Measurements from ENCODE around the gene CFAP100. TPM values are rescaled to one million over a fixed set of nuclear protein-coding genes. Genes with fewer than 3 reads are reported as not detected.

CFAP100 gene
- total and polyA plus RNA-seq, 9 of the 15 experiments (the other 6 are each of a cell fraction or from before 2014, with no cell fraction given): not detected

DNA sequence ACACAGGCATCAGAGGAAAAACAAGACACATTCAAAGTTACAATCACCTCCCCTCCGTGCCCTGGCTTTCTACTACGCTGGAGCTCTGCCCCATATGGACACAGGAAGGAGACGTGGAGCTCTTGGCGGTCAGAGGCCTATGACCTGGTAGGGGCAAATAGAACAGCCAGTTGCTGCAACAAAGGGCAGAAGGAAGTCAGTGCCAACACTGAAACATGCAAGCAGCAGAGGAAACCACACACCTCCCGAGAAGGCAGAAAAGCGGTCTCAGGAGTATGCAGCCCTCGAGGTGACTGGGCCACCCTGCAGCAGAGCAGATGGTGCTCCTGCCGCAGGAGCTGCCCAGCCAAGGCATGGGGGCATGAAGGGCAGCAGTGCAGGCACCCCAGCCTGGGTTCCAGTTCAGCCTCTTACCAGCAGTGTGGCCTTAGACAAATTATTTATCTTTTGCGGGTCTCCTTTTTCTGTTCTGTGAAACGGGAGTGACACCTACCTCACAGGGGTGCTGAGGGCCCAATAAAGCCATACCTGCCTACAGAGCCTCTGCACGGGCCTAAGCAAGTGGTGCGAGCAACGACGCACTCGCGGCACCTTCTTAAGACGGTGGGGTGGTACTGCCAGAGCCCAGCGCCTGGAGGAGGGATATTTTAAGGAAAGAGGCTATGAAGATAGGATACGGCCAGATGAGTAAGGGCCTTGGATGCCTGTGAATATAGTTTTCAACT, 72.3 kb downstream of the CFAP100 start (continued):
- TF ChIP-seq MTA2 (IDR thresholded peaks at IDR 0.05; ENCODE audit: low read depth): no peak

DNA sequence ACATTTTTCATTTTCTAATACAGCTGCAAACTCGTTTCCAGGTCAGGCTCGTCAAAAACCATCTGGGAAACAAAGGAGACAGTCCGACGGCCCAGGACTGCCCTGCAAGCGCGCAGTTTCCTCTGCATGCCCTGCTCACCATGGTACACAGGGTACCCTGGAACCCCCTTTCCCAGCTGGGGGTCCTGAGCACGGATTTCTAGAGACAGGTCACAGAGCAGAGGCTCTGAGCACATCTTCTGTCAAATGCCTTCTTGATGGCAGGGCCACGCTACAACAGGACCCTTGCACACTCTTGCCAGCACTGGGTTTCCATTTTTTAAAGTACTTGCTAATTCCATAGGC, 72.9 kb downstream of the CFAP100 start:
- peaks cover 3 to 6% of the 10 kb centered on the region in 2 experiments; a peak in 3 of 5 replicates for H3K4me1 ChIP-seq (replicated peaks in 1 of 2; ENCODE audit: control insufficient read depth in 2 of 2, insufficient read depth in 2 of 2, low read length in 2 of 2)
- no peak overlapping the region for H3K9ac ChIP-seq (ENCODE audit: insufficient read depth in 1 of 2, low read depth in 2 of 2, low read length in 2 of 2)
- no TSS peak for BruUV-seq (replicated peaks)
- no peak overlapping the region for H2AFZ ChIP-seq (ENCODE audit: low read depth, low read length)
- TF ChIP-seq MIER1 (IDR thresholded peaks at IDR 0.05; ENCODE audit: low read depth) (no peak), TCFL5 (CRISPR knock-in tag; conservative IDR thresholded peaks at IDR 0.05) (no peak), HSF4 (CRISPR knock-in tag; IDR thresholded peaks at IDR 0.05; ENCODE audit: borderline replicate concordance) (no peak), GTF2A2 (tag; IDR thresholded peaks at IDR 0.05) (no peak), HDAC1 (IDR thresholded peaks at IDR 0.05) (no peak), HMGN3 (IDR thresholded peaks at IDR 0.05; ENCODE audit: borderline replicate concordance, extremely low read depth, insufficient read length, low read depth, low read length) (no peak), MBD2 (IDR thresholded peaks at IDR 0.05; ENCODE audit: borderline replicate concordance, low read depth) (no peak), ZNF561 (CRISPR knock-in tag; conservative IDR thresholded peaks at IDR 0.05) (no peak), PCBP1 (IDR thresholded peaks at IDR 0.05; ENCODE audit: low read depth, low read length, poor library complexity, severe bottlenecking) (no peak), ZKSCAN8 (CRISPR knock-in tag; IDR thresholded peaks at IDR 0.05) (no peak), GABPB2 (CRISPR knock-in tag; conservative IDR thresholded peaks at IDR 0.05) (no peak)
- TF ChIP-seq, protein P1, sequence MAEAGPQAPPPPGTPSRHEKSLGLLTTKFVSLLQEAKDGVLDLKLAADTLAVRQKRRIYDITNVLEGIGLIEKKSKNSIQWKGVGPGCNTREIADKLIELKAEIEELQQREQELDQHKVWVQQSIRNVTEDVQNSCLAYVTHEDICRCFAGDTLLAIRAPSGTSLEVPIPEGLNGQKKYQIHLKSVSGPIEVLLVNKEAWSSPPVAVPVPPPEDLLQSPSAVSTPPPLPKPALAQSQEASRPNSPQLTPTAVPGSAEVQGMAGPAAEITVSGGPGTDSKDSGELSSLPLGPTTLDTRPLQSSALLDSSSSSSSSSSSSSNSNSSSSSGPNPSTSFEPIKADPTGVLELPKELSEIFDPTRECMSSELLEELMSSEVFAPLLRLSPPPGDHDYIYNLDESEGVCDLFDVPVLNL (CRISPR knock-in tag; IDR thresholded peaks at IDR 0.05; ENCODE audit: low read depth): no peak
- TF ChIP-seq, protein P2, sequence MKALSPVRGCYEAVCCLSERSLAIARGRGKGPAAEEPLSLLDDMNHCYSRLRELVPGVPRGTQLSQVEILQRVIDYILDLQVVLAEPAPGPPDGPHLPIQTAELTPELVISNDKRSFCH (CRISPR knock-in tag; IDR thresholded peaks at IDR 0.05): no peak
- TF ChIP-seq, protein P2 (tag; IDR thresholded peaks at IDR 0.05): no peak
- TF ChIP-seq, protein P3, sequence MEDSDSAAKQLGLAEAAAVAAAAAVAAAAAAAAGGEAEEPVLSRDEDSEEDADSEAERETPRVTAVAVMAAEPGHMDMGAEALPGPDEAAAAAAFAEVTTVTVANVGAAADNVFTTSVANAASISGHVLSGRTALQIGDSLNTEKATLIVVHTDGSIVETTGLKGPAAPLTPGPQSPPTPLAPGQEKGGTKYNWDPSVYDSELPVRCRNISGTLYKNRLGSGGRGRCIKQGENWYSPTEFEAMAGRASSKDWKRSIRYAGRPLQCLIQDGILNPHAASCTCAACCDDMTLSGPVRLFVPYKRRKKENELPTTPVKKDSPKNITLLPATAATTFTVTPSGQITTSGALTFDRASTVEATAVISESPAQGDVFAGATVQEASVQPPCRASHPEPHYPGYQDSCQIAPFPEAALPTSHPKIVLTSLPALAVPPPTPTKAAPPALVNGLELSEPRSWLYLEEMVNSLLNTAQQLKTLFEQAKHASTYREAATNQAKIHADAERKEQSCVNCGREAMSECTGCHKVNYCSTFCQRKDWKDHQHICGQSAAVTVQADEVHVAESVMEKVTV (CRISPR knock-in tag; IDR thresholded peaks at IDR 0.05): no peak
- ChIA-PET CTCF (ENCODE audit: low intra/inter-chr PET ratio) (no interaction called here), POLR2A (interaction anchor here (0.6 to 1.2 kb wide), 2 partner anchors 12 to 45 kb away, joined by 3 to 4 read pairs; no protein-coding TSS in a partner anchor)
- in situ Hi-C loops (cut with MboI) (no loop called here), intact Hi-C loops (cut with micrococcal nuclease) (no loop called here)
- H3K4me2 ChIP-seq (ENCODE audit: insufficient read depth, low read length): no peak overlapping the region
- FAIRE-seq: no peak
- peaks cover 86% of the 10 kb centered on the region for H3K36me3 ChIP-seq (ENCODE audit: control insufficient read depth, insufficient read depth, low read length)
- H3K27ac ChIP-seq (ENCODE audit: extremely low read depth, low read depth, low read length): no peak overlapping the region
- peaks cover 23% of the 10 kb centered on the region for H3K79me2 ChIP-seq (ENCODE audit: control insufficient read depth, insufficient read depth, low read length)
- H3K4me3 ChIP-seq: no peak overlapping the region
- ATAC-seq: no peak
- no peak for DNase-seq (ENCODE audit: extremely low read depth in 1 of 4, low spot score in 3 of 4)
- no peaks in the 10 kb centered on the region for H3K9me1 ChIP-seq (ENCODE audit: control insufficient read depth, insufficient read depth, low read length)
- peaks cover under 1% of the 10 kb centered on the region; the same call in 1 of the 2 replicates for H4K20me1 ChIP-seq (replicated peaks; ENCODE audit: control insufficient read depth, insufficient read depth, low read length)
- whole genome bisulfite sequencing (ENCODE audit: insufficient coverage, low coverage, missing lambda C conversion rate): 77% methylated on average over 8 of the region's 8 CpGs
- no peaks in the 10 kb centered on the region for H3K9me3 ChIP-seq (replicated peaks; ENCODE audit: control insufficient read depth, insufficient read depth, low read depth, low read length)
- H3K27me3 ChIP-seq (ENCODE audit: control insufficient read depth in 2 of 2, insufficient read depth in 2 of 2, low read length in 2 of 2): no peaks in the 10 kb centered on the region

Data from K562 (cell line).